ENCODE measurements around the gene ZNF804A.

DNA sequence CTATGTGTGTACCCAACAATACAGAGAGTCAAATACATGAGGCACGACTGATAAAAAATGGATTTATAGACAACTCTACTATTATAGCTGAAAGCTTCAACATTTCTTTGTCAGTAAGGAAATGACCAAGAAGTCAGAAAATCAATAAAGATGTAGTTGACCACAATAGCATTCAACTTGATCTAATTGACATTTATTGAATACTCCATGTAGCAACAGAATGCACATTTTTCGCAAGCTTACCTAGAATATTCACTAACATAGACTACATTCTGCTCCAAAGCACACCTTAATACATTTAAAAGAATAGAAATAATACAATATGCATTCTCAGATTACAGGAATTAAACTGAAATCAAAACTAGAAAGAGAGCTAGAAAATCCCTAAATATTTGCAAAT lies 49.2 kb upstream of the ZNF804A start:
- TF ChIP-seq POLR2A (IDR thresholded peaks at IDR 0.05) = no peak
- TF ChIP-seq, protein P1, sequence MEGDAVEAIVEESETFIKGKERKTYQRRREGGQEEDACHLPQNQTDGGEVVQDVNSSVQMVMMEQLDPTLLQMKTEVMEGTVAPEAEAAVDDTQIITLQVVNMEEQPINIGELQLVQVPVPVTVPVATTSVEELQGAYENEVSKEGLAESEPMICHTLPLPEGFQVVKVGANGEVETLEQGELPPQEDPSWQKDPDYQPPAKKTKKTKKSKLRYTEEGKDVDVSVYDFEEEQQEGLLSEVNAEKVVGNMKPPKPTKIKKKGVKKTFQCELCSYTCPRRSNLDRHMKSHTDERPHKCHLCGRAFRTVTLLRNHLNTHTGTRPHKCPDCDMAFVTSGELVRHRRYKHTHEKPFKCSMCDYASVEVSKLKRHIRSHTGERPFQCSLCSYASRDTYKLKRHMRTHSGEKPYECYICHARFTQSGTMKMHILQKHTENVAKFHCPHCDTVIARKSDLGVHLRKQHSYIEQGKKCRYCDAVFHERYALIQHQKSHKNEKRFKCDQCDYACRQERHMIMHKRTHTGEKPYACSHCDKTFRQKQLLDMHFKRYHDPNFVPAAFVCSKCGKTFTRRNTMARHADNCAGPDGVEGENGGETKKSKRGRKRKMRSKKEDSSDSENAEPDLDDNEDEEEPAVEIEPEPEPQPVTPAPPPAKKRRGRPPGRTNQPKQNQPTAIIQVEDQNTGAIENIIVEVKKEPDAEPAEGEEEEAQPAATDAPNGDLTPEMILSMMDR (IDR thresholded peaks at IDR 0.05) = no peak

All from esophagus squamous epithelium (tissue), 4 donors.